Keratinocyte (primary cell): ENCODE data around the gene RAD54L. TPM values are rescaled to one million over a fixed set of nuclear protein-coding genes. Genes with fewer than 3 reads are reported as not detected.
"Not testable (repeated sequence)": the region's sequence is repeated elsewhere in the genome, so short reads cannot be mapped to it uniquely, and the experiment has no call there.

Experiments
- DNase-seq: peaks from one replicate; pipeline ENCODE4 v3.0.0-alpha.2; 2011; ENCODE audit warnings: low read depth, missing footprints, low spot score
- FAIRE-seq: peaks from 2 replicates; lab custom pipeline; 2011; peaks lifted over from hg19 to GRCh38; lab: Jason Lieb, UNC
- H2AFZ ChIP-seq: 2 replicates; pipeline ENCODE4 v1.6.0; 2012; ENCODE audit warnings: low read length, control low read depth, inconsistent platforms; ENCODE audit not compliant: control insufficient read depth
- H3K27ac ChIP-seq: 2 replicates; pipeline ENCODE4 v1.5.1; 2011; ENCODE audit warnings: low read length; ENCODE audit not compliant: control insufficient read depth, insufficient read depth
- H3K27me3 ChIP-seq: 3 replicates; pipeline ENCODE4 v1.6.0; 2011; ENCODE audit warnings: low read length; ENCODE audit not compliant: control insufficient read depth, insufficient read depth; ENCODE audit errors: extremely low read depth
- H3K36me3 ChIP-seq, 2 experiments: 2 replicates in 1 of 2; 3 replicates in 1 of 2; pipeline ENCODE4 v1.5.1; 2011; ENCODE audit warnings: low read length in 2 of 2, mild to moderate bottlenecking in 1 of 2; ENCODE audit not compliant: control insufficient read depth in 2 of 2, insufficient read depth in 2 of 2; ENCODE audit errors: extremely low read depth in 1 of 2
- H3K4me1 ChIP-seq: 3 replicates; pipeline ENCODE4 v1.5.1; 2011; ENCODE audit warnings: low read length; ENCODE audit not compliant: control insufficient read depth, insufficient read depth; ENCODE audit errors: extremely low read depth
- H3K4me2 ChIP-seq: 3 replicates; pipeline ENCODE4 v1.6.0; 2011; ENCODE audit warnings: low read depth, low read length; ENCODE audit not compliant: control insufficient read depth, insufficient read depth; ENCODE audit errors: extremely low read depth
- H3K4me3 ChIP-seq, 3 experiments: fragments of 200-600 bp in 1 of 3; sonication (generic) in 1 of 3; 2 replicates in 2 of 3; 3 replicates in 1 of 3; pipeline ENCODE4 v1.5.1; 2011 to 2016; ENCODE audit warnings: low read length in 3 of 3, mild to moderate bottlenecking in 3 of 3, control low read depth in 2 of 3, inconsistent platforms in 1 of 3, low read depth in 1 of 3, mixed read lengths in 1 of 3, mixed run types in 1 of 3, moderate library complexity in 1 of 3; ENCODE audit not compliant: control insufficient read depth in 2 of 3, insufficient read depth in 2 of 3; ENCODE audit errors: extremely low read depth in 1 of 3
- H3K79me2 ChIP-seq: 2 replicates; pipeline ENCODE4 v1.6.0; 2012; ENCODE audit warnings: low read length; ENCODE audit not compliant: control insufficient read depth, insufficient read depth
- H3K9ac ChIP-seq: 3 replicates; pipeline ENCODE4 v1.6.0; 2011; ENCODE audit warnings: low read length; ENCODE audit not compliant: control insufficient read depth, insufficient read depth; ENCODE audit errors: extremely low read depth
- H3K9me1 ChIP-seq: 3 replicates; pipeline ENCODE4 v1.6.0; 2011; ENCODE audit warnings: low read length; ENCODE audit not compliant: control insufficient read depth, insufficient read depth; ENCODE audit errors: extremely low read depth
- H3K9me3 ChIP-seq: 2 replicates; pipeline ENCODE4 v1.5.1; 2012; ENCODE audit warnings: low read depth, low read length; ENCODE audit not compliant: control insufficient read depth
- H4K20me1 ChIP-seq: 3 replicates; pipeline ENCODE4 v1.6.0; 2011; ENCODE audit warnings: low read length; ENCODE audit not compliant: control insufficient read depth, insufficient read depth; ENCODE audit errors: extremely low read depth
- CTCF ChIP-seq, 3 experiments: IDR thresholded peaks in 1 of 3; conservative IDR thresholded peaks in 1 of 3; optimal IDR thresholded peaks in 1 of 3; 2 replicates in 2 of 3; 3 replicates in 1 of 3; pipeline versions ENCODE3 to v1.5.1; 2011; ENCODE audit warnings: low read length in 3 of 3, mild to moderate bottlenecking in 3 of 3, moderate library complexity in 2 of 3, control low read depth in 1 of 3, inconsistent platforms in 1 of 3; ENCODE audit not compliant: insufficient read depth in 2 of 3; ENCODE audit errors: extremely low read depth in 1 of 3
- EZH2 ChIP-seq: IDR thresholded peaks from one replicate; pipeline ENCODE4 v1.6.1; 2012; ENCODE audit warnings: inconsistent platforms, mild to moderate bottlenecking, low read length, moderate library complexity
- dilution Hi-C: fragments of 300-500 bp; cut with MboI; formaldehyde crosslinking; loops from one replicate; pipeline ENCODE4 v1.7.0; 2020; ENCODE audit warnings: low sequenced_read_pairs; ENCODE audit not compliant: extremely low pct_ligation_motif_present
- polyA plus RNA-seq, 5 experiments: library from polyadenylated mRNA; depleted of rRNA in 3 of 5; stranded (reverse) in 3 of 5; stranded (forward) in 1 of 5; unstranded in 1 of 5; fragments of >200 nt; gene quantifications; 1 replicate in 1 of 5; 2 replicates in 3 of 5; 3 replicates in 1 of 5; pipeline versions ENCODE4 v1.2.1 to v1.2.3, GENCODE V29; 2011 to 2012; ENCODE audit warnings: missing spikeins in 2 of 5, low read depth in 1 of 5, low replicate concordance in 1 of 5

The RAD54L gene
- polyA plus RNA-seq, 1 donor (not counting 4 experiments of a cell fraction or from before 2014, with no cell fraction given): 3.8 TPM

DNA sequence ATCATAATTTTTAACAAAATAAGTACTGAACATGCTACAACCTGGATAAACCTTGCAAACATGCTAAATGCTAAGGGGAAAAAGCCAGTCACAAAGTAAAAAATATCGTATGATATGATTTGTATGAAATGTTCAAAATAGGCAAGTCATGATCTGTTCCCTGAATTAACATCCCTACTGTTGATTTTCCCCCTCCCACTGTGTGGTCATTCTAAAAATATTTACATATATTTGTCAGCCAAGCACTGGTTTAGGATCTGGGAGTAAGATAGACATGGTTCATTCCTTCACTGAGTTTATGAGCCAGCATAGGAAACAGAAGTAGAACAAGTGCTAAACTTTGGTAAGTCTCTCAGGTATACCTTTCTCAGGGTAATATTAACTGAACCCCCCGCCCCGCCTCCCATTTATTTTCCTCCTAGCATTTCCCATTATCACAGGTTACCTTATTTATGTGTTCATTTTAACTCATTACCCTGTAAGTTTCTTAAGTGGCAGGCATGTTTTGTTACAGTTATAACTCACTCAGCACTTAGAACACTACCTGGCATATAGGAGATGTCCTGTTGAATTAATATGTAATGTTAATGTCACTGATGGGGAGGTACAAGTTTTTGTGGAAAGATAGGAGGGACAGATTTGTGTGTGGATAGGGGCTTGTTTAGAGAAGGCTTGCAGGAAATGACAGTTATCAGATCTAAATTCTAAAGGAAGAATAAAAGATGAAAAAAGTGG, 68.3 kb downstream of the RAD54L start:
- peaks cover 15 to 18% of the 10 kb centered on the region in 2 experiments for H3K36me3 ChIP-seq

GRCh38 chr1:46317323-46317722, 69.8 kb downstream of the RAD54L start:
- Histone ChIP-seq H3K36me3 (peaks cover 15% of the 10 kb centered on the region in 2 experiments), H3K9ac (no peak overlapping the region), H3K9me1 (no peaks in the 10 kb centered on the region), H4K20me1 (no peaks in the 10 kb centered on the region), H3K9me3 (no peaks in the 10 kb centered on the region), H3K27me3 (no peaks in the 10 kb centered on the region), H3K4me3 (no peak overlapping the region), H3K27ac (no peak overlapping the region), H3K79me2 (no peaks in the 10 kb centered on the region), H2AFZ (no peak overlapping the region), H3K4me1 (no peaks in the 10 kb centered on the region), H3K4me2 (no peak overlapping the region)
- TF ChIP-seq CTCF (optimal IDR thresholded peaks at IDR 0.05 in 1 of 3, IDR thresholded peaks at IDR 0.05 in 1 of 3, conservative IDR thresholded peaks at IDR 0.05 in 1 of 3; ENCODE audit: extremely low read depth in 1 of 3, insufficient read depth in 2 of 3, low read length in 3 of 3) (no peak), EZH2 (no peak)
- dilution Hi-C loops: no loop called here
- FAIRE-seq: no peak
- DNase-seq: no peak

More for the DNA sequence above, 68.3 kb downstream of the RAD54L start:
- Histone ChIP-seq H3K27ac (no peak overlapping the region), H3K9ac (no peak overlapping the region), H3K4me3 (no peak overlapping the region), H3K79me2 (no peaks in the 10 kb centered on the region), H3K9me3 (no peaks in the 10 kb centered on the region), H3K27me3 (no peaks in the 10 kb centered on the region), H3K4me1 (no peaks in the 10 kb centered on the region), H2AFZ (no peak overlapping the region), H3K9me1 (no peaks in the 10 kb centered on the region), H3K4me2 (no peak overlapping the region), H4K20me1 (no peaks in the 10 kb centered on the region)
- FAIRE-seq (no peak), DNase-seq (no peak)
- dilution Hi-C loops: no loop called here
- TF ChIP-seq CTCF (optimal IDR thresholded peaks at IDR 0.05 in 1 of 3, IDR thresholded peaks at IDR 0.05 in 1 of 3, conservative IDR thresholded peaks at IDR 0.05 in 1 of 3; ENCODE audit: extremely low read depth in 1 of 3, insufficient read depth in 2 of 3, low read length in 3 of 3) (no peak), EZH2 (no peak)

DNA sequence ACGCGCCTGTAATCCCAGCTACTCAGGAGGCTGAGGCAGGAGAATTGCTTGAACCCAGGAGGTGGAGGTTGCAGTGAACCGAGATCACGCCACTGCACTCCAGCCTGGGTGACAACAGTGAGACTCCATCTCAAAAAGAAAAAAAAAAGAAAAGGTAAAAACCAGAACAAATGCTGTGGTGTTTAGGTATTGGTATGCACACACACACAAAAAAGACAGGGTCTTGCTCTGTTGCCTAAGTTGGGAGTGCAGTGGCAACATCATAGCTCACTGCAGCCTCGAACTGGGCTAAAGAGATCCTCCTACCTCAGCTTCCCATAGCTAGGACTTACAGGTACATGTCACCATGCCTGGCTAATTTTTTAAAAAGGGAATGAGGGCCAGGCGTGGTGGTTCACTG, 71.7 kb downstream of the RAD54L start:
- H4K20me1 ChIP-seq, H3K4me2 ChIP-seq, dilution Hi-C loops, H3K9ac ChIP-seq, H3K9me1 ChIP-seq, H3K27ac ChIP-seq, H3K9me3 ChIP-seq, H3K27me3 ChIP-seq, FAIRE-seq, DNase-seq, H3K4me1 ChIP-seq, H3K4me3 ChIP-seq, H2AFZ ChIP-seq, H3K79me2 ChIP-seq: not testable (repeated sequence)
- peaks cover 10% of the 10 kb centered on the region in 2 experiments for H3K36me3 ChIP-seq
